ENCODE data around the gene LARGE1. TPM values are rescaled to one million over a fixed set of nuclear protein-coding genes. Genes with fewer than 3 reads are reported as not detected.

Gene LARGE1
- total and polyA plus RNA-seq, 9 of the 15 experiments (the other 6 are each of a cell fraction or from before 2014, with no cell fraction given), result 0.01 to 0.66 (median 0.14) TPM; not detected in 2

GRCh38 chr22:33821290-33821689 is 99.0 kb downstream of the LARGE1 start:
- Histone ChIP-seq H3K27ac (ENCODE audit: extremely low read depth, low read depth, low read length) (no peak overlapping the region), H3K9me3 (replicated peaks; ENCODE audit: control insufficient read depth, insufficient read depth, low read depth, low read length) (no peaks in the 10 kb centered on the region), H3K9ac (ENCODE audit: insufficient read depth in 1 of 2, low read depth in 2 of 2, low read length in 2 of 2) (no peak overlapping the region), H3K9me1 (ENCODE audit: control insufficient read depth, insufficient read depth, low read length) (no peaks in the 10 kb centered on the region), H3K4me1 (replicated peaks in 1 of 2; ENCODE audit: control insufficient read depth in 2 of 2, insufficient read depth in 2 of 2, low read length in 2 of 2) (no peaks in the 10 kb centered on the region), H3K4me3 (no peak overlapping the region), H2AFZ (ENCODE audit: low read depth, low read length) (no peak overlapping the region), H3K79me2 (ENCODE audit: control insufficient read depth, insufficient read depth, low read length) (no peaks in the 10 kb centered on the region), H3K36me3 (ENCODE audit: control insufficient read depth, insufficient read depth, low read length) (no peaks in the 10 kb centered on the region), H3K4me2 (ENCODE audit: insufficient read depth, low read length) (no peak overlapping the region), H3K27me3 (ENCODE audit: control insufficient read depth in 2 of 2, insufficient read depth in 2 of 2, low read length in 2 of 2) (no peaks in the 10 kb centered on the region), H4K20me1 (replicated peaks; ENCODE audit: control insufficient read depth, insufficient read depth, low read length) (no peaks in the 10 kb centered on the region)
- DNase-seq (ENCODE audit: extremely low read depth in 1 of 4, low spot score in 3 of 4), result no peak
- no peak for ATAC-seq
- intact Hi-C loops (cut with micrococcal nuclease), result no loop called here
- POLR2A ChIA-PET, result no interaction called here
- CTCF ChIA-PET (ENCODE audit: low intra/inter-chr PET ratio), result no interaction called here
- in situ Hi-C loops (cut with MboI), result no loop called here
- FAIRE-seq, result no peak
- no TSS peak for BruUV-seq (replicated peaks)
- 3% methylated on average over 4 of the region's 4 CpGs for WGBS (ENCODE audit: insufficient coverage, low coverage, missing lambda C conversion rate)
- no peak for TF ChIP-seq FOXK1 (CRISPR knock-in tag; IDR thresholded peaks at IDR 0.05; ENCODE audit: borderline replicate concordance)
- TF ChIP-seq FOXJ3 (CRISPR knock-in tag; IDR thresholded peaks at IDR 0.05), result no peak
- TF ChIP-seq MLX (CRISPR knock-in tag; conservative IDR thresholded peaks at IDR 0.05), result no peak
- no peak for TF ChIP-seq FIP1L1 (IDR thresholded peaks at IDR 0.05; ENCODE audit: low read depth, low read length, poor library complexity, severe bottlenecking)
- no peak for TF ChIP-seq ATF1 (CRISPR knock-in tag; IDR thresholded peaks at IDR 0.05)
- TF ChIP-seq ATF1 (tag; IDR thresholded peaks at IDR 0.05), result no peak
- no peak for TF ChIP-seq ATF2 (CRISPR knock-in tag; IDR thresholded peaks at IDR 0.05)
- no peak for TF ChIP-seq HMGXB4 (CRISPR knock-in tag; IDR thresholded peaks at IDR 0.05)
- TF ChIP-seq E2F6 (IDR thresholded peaks at IDR 0.05; ENCODE audit: borderline replicate concordance in 1 of 2, extremely low read depth in 1 of 2, insufficient read depth in 1 of 2, insufficient read length in 1 of 2, low read depth in 1 of 2, low read length in 1 of 2, poor library complexity in 1 of 2, severe bottlenecking in 1 of 2), result no peak
- TF ChIP-seq BRCA1 (IDR thresholded peaks at IDR 0.05), result no peak
- no peak for TF ChIP-seq BRCA1 (CRISPR knock-in tag; IDR thresholded peaks at IDR 0.05)
- TF ChIP-seq ARID1B (IDR thresholded peaks at IDR 0.05), result no peak
- TF ChIP-seq SRSF9 (IDR thresholded peaks at IDR 0.05; ENCODE audit: borderline replicate concordance, low read depth, low read length), result no peak
- TF ChIP-seq TRIM28 (IDR thresholded peaks at IDR 0.05), result no peak
- no peak for TF ChIP-seq CBX2 (IDR thresholded peaks at IDR 0.05; ENCODE audit: insufficient read depth, low read length, poor library complexity, severe bottlenecking)
- TF ChIP-seq SMAD3 (CRISPR knock-in tag; conservative IDR thresholded peaks at IDR 0.05), result no peak
- no peak for TF ChIP-seq DACH1 (IDR thresholded peaks at IDR 0.05; ENCODE audit: partially characterized antibody)
- no peak for TF ChIP-seq TFE3 (CRISPR knock-in tag; IDR thresholded peaks at IDR 0.05)

Measured in K562 (cell line).